Fibroblast of lung (primary cell): Measurements from ENCODE around the gene VEPH1.

Experiments used
- CTCF ChIP-seq, 2 donors: IDR thresholded peaks in 1 of 2; conservative IDR thresholded peaks in 1 of 2; 1 replicate in 1 of 2; 2 replicates in 1 of 2; pipeline ENCODE4 v1.5.1; 2011 to 2012; ENCODE audit warnings: low read length in 2 of 2, control low read depth in 1 of 2, inconsistent platforms in 1 of 2, low read depth in 1 of 2, mild to moderate bottlenecking in 1 of 2
- EZH2 ChIP-seq: IDR thresholded peaks from 2 replicates; pipeline ENCODE4 v1.5.1; 2012; ENCODE audit warnings: low read length, control low read depth, mild to moderate bottlenecking; ENCODE audit errors: missing control alignments

DNA sequence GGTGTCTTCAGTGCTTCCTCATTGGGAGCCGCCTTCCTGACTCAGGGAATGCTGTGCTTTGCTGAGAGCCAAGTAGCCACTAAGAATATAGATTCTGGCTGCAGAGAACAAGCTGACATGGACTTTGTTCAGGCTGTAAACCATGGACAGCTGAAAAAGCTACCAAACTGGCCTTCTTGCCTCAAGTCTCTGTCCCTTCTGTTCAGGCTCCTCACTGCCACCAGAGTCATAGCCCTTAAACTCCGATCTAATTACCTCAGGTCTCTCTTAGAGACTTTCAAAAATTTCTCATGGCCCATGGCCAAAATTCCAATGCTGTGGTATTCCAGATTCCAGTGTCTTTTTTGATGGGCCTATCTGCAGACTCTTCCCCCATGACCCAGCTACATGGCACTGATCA is 86.0 kb downstream of the VEPH1 start:
- TF ChIP-seq CTCF (conservative IDR thresholded peaks at IDR 0.05 in 1 of 2, IDR thresholded peaks at IDR 0.05 in 1 of 2; ENCODE audit: low read depth in 1 of 2, low read length in 2 of 2) (no peak), EZH2 (no peak)
